ENCODE results near the gene PEPD.

GRCh38 chr19:33402421-33403220 is 119.0 kb downstream of the PEPD start:
- TF ChIP-seq EZH2 (IDR thresholded peaks at IDR 0.05; ENCODE audit: borderline replicate concordance), result no peak
- no peak for TF ChIP-seq CTCF (IDR thresholded peaks at IDR 0.05; ENCODE audit: poor library complexity)
- no peak for TF ChIP-seq EZH2phosphoT487 (IDR thresholded peaks at IDR 0.05; ENCODE audit: low read depth, severe bottlenecking, unreplicated experiment)

Data from hepatocyte (in vitro differentiated cells).